Right ventricle myocardium inferior (tissue), 1 donor: Measurements from ENCODE around the gene KIR2DL3. TPM values are rescaled to one million over a fixed set of nuclear protein-coding genes. Genes with fewer than 3 reads are reported as not detected.
"Not testable (repeated sequence)": the region's sequence is repeated elsewhere in the genome, so short reads cannot be mapped to it uniquely, and the experiment has no call there.

Experiments used
- ATAC-seq: fragments of 200-7000 bp; cut with Tn5 transposase; one replicate; pipeline ENCODE4 v1.9.1; 2020; ENCODE audit warnings: mild to moderate bottlenecking, moderate library complexity
- DNase-seq: peaks from one replicate; pipeline ENCODE4 v3.0.0; 2021; ENCODE audit errors: missing footprints
- intact Hi-C: fragments of 100-400 bp; cut with DNase I; formaldehyde crosslinking; loops from one replicate; pipeline ENCODE4 v1.11.0; 2022
- total RNA-seq: library from RNA; stranded (reverse); fragmentation: NEBNext Ultra II Directional; extraction: Animal tissue kit (Norgen Biotek cat#: 25700); gene quantifications from one replicate; pipeline ENCODE4 v1.2.1, GENCODE V29; 2021
- donor health status: DM: no; HTN: yes; CAD: no; lungs with severe emphysema.

The KIR2DL3 gene
- total RNA-seq, 1 donor from 2014 or later: not detected

- ATAC-seq (no peak), DNase-seq (no peak)
- intact Hi-C loops: no loop called here
Observed at GRCh38 chr19:54738715-54739114, 402 bp downstream of the KIR2DL3 start.

GRCh38 chr19:54739587-54740497, 1.5 kb downstream of the KIR2DL3 start:
- no peak for DNase-seq
- no peak for ATAC-seq
- intact Hi-C loops: no loop called here

DNA sequence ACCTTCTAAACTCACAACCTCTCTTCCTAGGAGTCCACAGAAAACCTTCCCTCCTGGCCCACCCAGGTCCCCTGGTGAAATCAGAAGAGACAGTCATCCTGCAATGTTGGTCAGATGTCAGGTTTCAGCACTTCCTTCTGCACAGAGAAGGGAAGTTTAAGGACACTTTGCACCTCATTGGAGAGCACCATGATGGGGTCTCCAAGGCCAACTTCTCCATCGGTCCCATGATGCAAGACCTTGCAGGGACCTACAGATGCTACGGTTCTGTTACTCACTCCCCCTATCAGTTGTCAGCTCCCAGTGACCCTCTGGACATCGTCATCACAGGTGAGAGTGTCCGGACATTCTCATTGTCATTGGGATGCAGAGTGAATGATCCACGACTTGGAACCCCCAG, 3.6 kb downstream of the KIR2DL3 start:
- intact Hi-C loops, DNase-seq, ATAC-seq: not testable (repeated sequence)

DNA sequence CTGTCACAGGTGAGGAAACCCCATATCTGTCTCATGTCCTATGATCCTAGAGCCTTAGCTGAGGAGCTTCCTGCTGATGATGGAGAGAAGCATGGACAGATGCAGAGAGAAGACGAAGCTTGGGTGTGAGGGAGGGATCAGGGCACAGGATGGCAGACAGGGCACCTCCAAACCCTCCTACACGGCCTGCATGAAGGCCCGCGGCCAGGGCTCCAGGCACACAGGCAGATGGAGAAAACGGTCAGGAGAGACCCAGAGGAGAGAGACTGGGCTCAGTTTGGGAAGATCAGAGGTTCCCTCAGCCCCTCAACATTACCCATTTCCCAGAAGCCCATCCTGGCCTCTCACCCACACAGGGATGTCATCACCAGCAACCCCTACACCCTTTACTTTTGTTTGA, 5.8 kb downstream of the KIR2DL3 start:
- intact Hi-C loops, ATAC-seq, DNase-seq: not testable (repeated sequence)

DNA sequence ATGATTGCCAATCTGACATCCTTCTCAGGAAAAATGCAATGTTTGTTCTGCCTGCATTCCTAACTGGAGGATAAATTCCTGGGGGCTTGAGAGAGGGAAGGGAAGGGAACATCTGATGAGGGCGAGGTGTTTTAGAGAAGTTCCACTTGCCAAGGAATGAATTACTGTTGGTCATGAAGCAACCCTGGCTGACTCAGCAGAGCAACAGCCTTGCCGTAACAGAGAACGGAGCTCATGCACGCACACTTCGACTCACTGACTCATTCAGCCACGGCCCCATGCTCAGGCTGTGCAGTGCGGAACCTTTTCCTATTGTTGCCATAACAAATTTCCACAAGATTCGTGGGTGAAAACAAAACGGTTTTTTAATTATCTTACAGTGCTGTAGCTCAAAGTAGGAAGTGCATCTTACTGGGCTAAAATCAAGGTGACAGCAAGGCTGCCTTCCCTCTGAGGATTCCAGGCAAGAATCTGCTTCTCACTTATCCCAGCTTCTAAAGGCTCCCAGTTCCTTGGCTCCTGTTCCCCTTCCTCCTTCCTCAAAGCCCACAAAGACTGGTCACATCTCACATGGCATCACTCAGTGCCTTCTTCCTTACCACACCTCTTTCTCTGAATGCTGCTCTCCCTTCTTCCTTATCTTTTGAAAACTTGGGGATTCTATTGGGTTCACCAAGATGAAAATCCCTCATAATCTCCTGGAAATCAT, 9.5 kb downstream of the KIR2DL3 start:
- ATAC-seq, intact Hi-C loops, DNase-seq: not testable (repeated sequence)

DNA sequence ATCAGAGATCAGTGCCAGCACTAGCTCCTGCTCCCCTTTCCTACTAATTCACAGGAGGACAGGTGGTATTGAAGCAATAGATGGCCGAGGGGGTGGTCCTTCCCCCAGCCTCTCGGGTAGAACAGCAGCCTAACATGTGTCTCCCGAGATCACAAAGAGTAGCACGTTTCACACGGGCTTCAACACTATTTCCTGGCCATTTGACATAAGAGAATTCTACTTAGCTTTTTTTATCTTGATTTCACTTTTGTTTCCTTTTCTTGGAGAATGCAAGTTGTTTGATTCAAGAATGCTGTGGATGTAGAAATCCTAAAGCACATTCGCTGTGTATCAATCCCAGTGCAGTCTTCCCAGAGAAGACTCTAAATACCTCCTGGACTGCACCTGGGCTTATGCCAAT, 12.0 kb downstream of the KIR2DL3 start:
- DNase-seq, ATAC-seq, intact Hi-C loops: not testable (repeated sequence)

DNA sequence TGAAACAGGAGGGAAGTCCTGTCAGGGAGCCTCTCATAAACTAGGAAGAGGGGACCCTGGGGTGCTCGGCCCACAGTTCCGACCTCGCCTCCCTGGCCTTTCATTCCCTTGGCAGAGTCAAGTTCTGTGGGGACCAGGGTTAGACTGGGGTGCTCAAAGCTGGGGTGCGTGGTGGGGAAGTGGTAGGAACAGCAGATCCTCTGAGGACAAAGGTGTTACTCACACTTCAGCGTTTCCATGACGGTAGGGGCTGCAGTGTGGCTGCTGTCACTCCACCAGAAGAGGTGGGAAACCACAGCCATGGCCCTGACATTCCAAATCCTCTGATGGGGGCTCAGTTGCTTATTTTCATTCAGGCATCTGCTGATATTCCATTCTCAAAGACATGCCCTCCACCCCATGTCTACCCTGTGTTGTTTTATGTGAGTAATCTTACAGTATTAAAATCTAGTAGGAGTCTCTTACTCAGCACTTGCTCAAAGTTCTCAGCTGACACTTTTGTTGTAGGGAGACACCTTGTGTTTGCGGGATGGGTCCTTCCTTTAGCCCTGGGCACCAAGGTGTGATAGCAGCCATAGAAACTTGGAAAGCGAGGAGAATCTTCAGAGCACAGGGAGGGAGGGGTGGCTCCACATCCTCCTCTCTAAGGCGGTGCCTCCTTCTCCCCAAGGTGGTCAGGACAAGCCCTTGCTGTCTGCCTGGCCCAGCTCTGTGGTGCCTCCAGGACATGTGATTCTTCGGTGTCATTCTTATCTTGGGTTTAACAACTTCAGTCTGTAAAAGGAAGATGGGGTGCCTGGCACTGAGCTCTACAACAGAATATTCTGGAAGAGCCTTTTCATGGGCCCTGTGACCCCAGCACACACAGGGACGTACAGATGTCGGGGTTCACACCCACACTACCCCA, 18.1 kb downstream of the KIR2DL3 start:
- intact Hi-C loops, DNase-seq, ATAC-seq: not testable (repeated sequence)

- intact Hi-C loops, DNase-seq, ATAC-seq: not testable (repeated sequence)
Observed at GRCh38 chr19:54758577-54758976, 20.3 kb downstream of the KIR2DL3 start.

- ATAC-seq, DNase-seq, intact Hi-C loops: not testable (repeated sequence)
Observed at GRCh38 chr19:54764219-54764618, 25.9 kb downstream of the KIR2DL3 start.

- DNase-seq, ATAC-seq, intact Hi-C loops: not testable (repeated sequence)
Observed at GRCh38 chr19:54766464-54766863, 28.2 kb downstream of the KIR2DL3 start.

DNA sequence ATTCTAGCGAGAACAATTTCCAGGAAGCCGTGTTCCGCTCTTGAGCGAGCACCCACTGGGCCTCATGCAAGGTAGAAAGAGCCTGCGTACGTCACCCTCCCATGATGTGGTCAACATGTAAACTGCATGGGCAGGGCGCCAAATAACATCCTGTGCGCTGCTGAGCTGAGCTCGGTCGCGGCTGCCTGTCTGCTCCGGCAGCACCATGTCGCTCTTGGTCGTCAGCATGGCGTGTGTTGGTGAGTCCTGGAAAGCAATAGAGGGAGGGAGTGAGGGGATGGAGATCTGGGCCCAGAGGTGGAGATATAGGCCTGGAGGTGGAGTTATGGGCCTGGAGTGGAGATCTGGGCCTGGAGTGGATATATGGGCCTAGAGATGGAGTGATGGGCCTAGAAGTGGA, 31.3 kb downstream of the KIR2DL3 start, which contains the start of gene KIR2DL1:
KIR2DL1 (plus strand) TSS at position 148 of the 400 bp plus-strand sequence; CDS start at position 206, 58 bp downstream.
- intact Hi-C loops, ATAC-seq, DNase-seq: not testable (repeated sequence)

GRCh38 chr19:54770511-54770910, 32.2 kb downstream of the KIR2DL3 start:
- intact Hi-C loops, ATAC-seq, DNase-seq: not testable (repeated sequence)

- DNase-seq, ATAC-seq, intact Hi-C loops: not testable (repeated sequence)
Observed at GRCh38 chr19:54771018-54771960, 33.0 kb downstream of the KIR2DL3 start.

- ATAC-seq, intact Hi-C loops: not testable (repeated sequence)
Observed at GRCh38 chr19:54772666-54773065, 34.4 kb downstream of the KIR2DL3 start.

GRCh38 chr19:54775095-54775815, 36.9 kb downstream of the KIR2DL3 start:
- ATAC-seq, intact Hi-C loops, DNase-seq: not testable (repeated sequence)

More at GRCh38 chr19:54772666-54773065, 34.4 kb downstream of the KIR2DL3 start:
- DNase-seq: not testable (repeated sequence)

GRCh38 chr19:54775830-54776229, 37.5 kb downstream of the KIR2DL3 start:
- intact Hi-C loops, DNase-seq, ATAC-seq: not testable (repeated sequence)
